Hematopoietic multipotent progenitor cell treated with erythropoietin and hydrocortisone succinate and interleukin-3 and kit ligand, for 15 days (in vitro differentiated cells): ENCODE measurements around the gene SELENOP.
"Not testable (repeated sequence)": the region's sequence is repeated elsewhere in the genome, so short reads cannot be mapped to it uniquely, and the experiment has no call there.

Experiments used
- DNase-seq: peaks from one replicate; pipeline ENCODE4 v3.0.0-alpha.2; 2015; ENCODE audit warnings: low spot score

The SELENOP gene, protein sequence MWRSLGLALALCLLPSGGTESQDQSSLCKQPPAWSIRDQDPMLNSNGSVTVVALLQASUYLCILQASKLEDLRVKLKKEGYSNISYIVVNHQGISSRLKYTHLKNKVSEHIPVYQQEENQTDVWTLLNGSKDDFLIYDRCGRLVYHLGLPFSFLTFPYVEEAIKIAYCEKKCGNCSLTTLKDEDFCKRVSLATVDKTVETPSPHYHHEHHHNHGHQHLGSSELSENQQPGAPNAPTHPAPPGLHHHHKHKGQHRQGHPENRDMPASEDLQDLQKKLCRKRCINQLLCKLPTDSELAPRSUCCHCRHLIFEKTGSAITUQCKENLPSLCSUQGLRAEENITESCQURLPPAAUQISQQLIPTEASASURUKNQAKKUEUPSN

GRCh38 chr5:42811591-42812446, at the start of gene SELENOP:
SELENOP (minus strand) TSS chr5:42811892; CDS start chr5:42808353, 3,539 bp downstream.
- no peak for DNase-seq

DNA sequence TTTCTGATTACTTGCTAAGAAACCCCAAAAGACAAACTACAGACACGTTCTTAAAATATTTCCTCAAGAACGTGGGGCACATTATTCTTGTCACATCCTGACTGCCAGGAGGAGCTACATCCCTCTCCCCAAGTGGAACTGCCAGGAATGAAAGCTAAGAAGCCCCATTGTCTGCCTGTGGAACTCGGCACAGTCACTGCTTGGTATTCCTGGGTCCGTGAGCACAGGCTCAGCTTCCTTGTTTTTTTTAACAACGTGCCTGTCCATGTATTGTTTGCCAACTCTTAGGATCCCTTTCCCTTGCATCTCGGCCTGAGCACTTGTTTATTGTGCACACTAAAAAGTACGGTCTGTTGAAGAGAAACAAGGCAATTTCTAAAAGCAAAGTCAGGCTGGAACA, 47.0 kb upstream of the SELENOP start:
- no peak for DNase-seq

- DNase-seq, result no peak
Measured at GRCh38 chr5:42858031-42858643, 46.4 kb upstream of the SELENOP start.

DNA sequence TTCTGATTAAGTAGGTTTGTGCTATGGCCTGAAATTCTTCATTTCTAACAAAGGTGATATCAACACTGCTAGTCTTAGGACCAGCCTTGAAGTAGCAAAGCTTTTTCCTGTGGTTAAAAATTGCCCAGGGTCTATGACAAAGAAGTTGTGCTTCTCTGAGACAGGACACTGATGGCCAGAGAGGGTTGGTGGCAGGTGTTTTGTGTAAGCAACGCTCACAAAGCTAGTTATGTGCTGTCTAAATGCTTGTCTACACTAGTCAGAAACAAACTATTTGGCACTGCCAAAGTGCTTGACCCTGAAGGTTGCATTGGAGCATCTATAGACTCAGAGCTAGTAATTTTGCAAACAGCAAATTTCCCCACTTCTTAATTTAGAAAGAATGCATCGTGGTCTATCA, 44.1 kb upstream of the SELENOP start:
- DNase-seq, result no peak

DNA sequence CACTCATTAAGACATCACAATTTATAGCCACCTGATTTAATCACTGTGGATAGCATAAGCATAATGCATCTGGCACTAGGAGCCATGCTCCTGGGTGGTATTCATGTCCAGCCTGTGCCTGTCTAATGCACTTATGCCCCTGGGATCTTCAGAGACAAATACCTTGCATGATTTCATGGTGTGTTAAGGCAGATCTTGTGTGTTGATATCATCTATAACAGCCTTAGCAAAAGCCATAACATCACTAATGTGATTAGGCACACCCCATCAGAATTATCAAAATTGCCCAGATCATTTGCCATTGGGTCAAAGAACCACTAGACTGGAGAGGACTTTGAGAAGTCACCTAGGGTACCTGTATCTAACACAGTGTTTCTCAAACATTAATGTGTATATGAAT, 43.7 kb upstream of the SELENOP start:
- DNase-seq, result no peak

GRCh38 chr5:42854795-42855194, 43.1 kb upstream of the SELENOP start:
- DNase-seq, result no peak

- DNase-seq, result no peak
Measured at GRCh38 chr5:42852826-42853225, 41.1 kb upstream of the SELENOP start.

- DNase-seq, result no peak
Measured at GRCh38 chr5:42851481-42851880, 39.8 kb upstream of the SELENOP start.

GRCh38 chr5:42848545-42848944, 36.9 kb upstream of the SELENOP start:
- DNase-seq, result no peak

DNA sequence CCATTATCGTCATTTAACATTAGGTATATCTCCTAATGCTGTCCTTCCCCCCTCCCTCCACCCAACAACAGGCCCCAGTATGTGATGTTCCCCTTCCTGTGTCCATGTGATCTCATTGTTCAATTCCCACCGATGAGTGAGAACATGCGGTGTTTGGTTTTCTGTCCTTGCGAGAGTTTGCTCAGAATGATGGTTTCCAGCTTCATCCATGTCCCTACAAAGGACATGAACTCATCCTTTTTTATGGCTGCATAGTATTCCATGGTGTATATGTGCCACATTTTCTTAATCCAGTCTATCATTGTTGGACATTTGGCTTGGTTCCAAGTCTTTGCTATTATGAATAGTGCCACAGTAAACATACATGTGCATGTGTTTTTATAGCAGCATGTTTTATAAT, 32.7 kb upstream of the SELENOP start:
- not testable (repeated sequence) for DNase-seq

- DNase-seq, result no peak
Measured at GRCh38 chr5:42843675-42844292, 32.1 kb upstream of the SELENOP start.

DNA sequence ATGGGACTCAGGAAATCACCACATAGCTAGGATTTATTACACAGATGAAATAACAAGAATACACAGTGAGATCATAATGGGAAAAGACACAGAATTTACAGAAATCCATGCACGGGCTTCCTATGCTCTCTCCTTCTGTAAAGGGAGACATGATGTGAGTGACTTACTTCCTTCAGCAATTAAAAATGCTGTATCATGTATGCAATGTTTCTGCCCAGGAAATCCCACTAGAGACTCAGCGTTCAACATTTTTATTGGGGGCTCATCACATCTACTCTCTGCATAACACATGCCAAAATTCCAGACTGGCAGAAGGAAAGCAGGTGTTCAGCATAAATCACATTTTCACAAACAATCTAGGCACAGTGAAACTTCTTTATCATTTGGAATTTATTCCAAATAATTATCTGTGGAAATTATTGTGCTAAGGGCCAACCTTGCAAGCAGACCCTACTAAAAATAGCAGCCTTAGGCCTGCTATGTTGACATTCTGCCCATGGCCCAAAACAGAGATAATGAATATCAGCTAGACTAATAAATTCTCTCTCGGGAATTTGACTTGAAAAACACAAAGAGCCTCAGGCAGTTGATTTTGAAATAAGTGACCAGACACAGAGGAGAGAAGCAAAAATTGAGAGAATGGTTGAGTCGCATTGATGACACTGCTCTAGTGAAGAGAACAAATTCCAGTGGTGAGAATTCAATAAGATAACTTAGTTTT, 31.4 kb upstream of the SELENOP start:
- DNase-seq, result no peak

DNA sequence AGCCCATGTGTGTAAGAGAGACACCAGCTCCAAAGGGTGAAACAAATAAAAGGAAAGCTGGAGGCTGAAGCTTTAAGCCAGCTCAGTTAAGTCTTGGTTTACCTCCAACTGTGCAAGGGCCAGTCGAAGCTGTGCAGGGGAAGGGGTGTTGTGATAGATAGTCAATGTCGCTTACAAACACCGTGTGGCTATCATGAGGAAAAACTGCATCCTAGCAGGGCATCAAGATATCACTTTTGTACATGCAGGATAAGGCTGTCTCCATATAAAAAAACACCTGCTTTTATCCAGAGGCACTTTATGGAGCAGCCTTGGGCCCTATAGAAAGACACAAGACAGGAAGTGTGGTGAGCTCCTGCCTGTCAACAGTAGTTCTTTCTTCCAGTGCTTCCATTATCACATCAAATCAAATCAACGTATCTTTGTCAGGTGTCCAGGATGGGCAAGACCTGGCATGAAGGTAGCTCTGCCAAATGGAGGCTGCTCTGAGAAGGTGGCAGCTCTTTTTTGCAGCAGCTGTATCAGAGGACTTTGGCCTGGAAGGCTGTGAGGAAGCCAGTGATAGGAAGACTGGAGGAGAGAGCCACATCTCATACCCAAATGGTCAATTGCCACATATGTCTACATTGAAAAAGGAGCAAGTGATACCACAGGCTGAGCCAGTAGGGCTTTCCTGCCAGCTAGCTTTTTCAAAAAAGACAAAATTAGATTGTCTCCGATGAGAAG, 29.3 kb upstream of the SELENOP start:
- DNase-seq, result no peak

DNA sequence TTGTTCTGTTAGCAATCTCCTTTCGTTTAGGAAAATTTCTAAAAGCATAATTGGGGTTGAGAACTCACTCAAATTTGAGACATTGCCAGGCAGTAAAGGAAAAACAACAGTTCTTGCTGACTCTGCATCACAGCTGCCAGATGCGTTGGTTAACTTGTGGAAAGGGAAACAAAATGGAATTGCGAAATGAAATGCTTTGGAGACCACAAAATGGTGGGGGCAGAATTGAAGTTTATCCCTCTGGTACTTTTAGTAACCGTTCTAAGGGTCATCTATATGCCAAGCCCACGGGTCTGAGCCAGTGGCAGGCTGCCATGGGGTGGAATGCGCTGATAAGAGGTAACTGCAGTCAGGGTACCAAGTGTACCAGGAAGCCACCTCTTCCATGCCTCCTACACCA, 28.6 kb upstream of the SELENOP start:
- DNase-seq, result no peak

GRCh38 chr5:42839196-42839595, 27.5 kb upstream of the SELENOP start:
- no peak for DNase-seq

- DNase-seq, result no peak
Measured at GRCh38 chr5:42837601-42838000, 25.9 kb upstream of the SELENOP start.

DNA sequence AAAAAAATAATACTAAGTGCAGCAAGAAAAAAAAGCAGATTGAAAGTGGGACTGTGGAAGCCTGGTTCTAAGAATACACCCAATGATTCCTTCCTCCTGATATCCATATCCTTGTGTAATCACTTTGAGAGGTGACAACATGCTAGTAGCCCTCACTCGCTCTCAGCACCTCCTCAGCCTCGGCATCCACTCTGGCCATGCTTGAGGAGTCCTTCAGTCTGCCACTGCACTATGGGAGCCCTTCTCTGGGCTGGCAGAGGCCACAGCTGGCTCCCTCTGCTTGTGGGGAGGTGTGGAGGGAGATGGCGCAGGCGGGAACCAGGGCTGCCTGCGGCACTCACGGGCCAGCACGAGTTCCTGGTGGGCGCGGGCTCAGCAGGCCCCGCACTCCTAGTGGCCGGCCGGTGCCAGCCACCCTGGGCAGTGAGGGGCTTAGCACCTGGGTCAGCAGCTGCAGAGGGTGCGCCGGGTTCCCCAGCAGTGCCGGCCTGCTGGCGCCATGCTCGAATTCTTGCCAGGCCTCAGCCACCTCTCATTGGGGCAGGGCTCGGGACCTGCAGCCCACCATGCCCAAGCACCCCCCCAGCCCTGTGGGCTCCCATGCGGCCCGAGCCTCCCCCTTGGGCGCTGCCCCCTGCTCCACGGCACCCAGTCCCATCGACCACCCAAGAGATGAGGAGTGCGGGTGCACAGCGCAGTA, 24.5 kb upstream of the SELENOP start:
- DNase-seq, result no peak

GRCh38 chr5:42832060-42832459, 20.4 kb upstream of the SELENOP start:
- no peak for DNase-seq

DNA sequence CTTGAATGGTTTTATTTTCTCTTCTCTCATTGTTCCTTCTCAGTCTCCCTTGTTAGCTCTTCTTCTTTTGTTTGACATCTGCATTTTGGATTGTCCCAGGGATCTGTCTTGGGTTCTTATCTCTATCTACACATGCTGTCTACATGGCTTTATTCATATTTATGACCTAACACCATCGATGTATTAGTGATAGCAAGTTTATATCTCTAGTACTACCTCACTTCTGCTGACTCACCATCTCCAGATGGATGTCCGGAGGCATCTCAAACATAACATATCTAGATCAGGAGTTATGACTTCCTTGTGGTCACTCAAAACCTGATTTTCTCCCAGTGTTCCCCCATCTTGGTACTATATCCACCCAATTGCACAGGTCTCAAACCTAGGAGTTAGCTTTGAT, 19.2 kb upstream of the SELENOP start:
- DNase-seq, result no peak

- no peak for DNase-seq
Measured at GRCh38 chr5:42828671-42829070, 17.0 kb upstream of the SELENOP start.
